Suprapubic skin (tissue), 4 donors: ENCODE data around the gene ZNF630. TPM values are rescaled to one million over a fixed set of nuclear protein-coding genes. Genes with fewer than 3 reads are reported as not detected.
A peak's percentile ranks its signal among the peaks of the same experiment; 100 is the strongest.
"Not testable (repeated sequence)": the region's sequence is repeated elsewhere in the genome, so short reads cannot be mapped to it uniquely, and the experiment has no call there.

Experiments
- DNase-seq, 2 donors: peaks; one replicate each; pipeline ENCODE4 v3.0.0-alpha.2; 2019; ENCODE audit warnings: low spot score in 2 of 2
- H3K27ac ChIP-seq: fragments of 200-600 bp; sonication (generic); one replicate; pipeline ENCODE4 v1.5.1; 2019
- H3K27me3 ChIP-seq: fragments of 200-600 bp; sonication (generic); one replicate; pipeline ENCODE4 v1.5.1; 2019
- H3K36me3 ChIP-seq: fragments of 200-600 bp; sonication (generic); one replicate; pipeline ENCODE4 v1.5.1; 2019
- H3K4me1 ChIP-seq: fragments of 200-600 bp; sonication (generic); one replicate; pipeline ENCODE4 v1.5.1; 2019
- H3K4me3 ChIP-seq: fragments of 200-600 bp; sonication (generic); one replicate; pipeline ENCODE4 v1.5.1; 2019; ENCODE audit warnings: mild to moderate bottlenecking
- H3K9me3 ChIP-seq: fragments of 200-600 bp; sonication (generic); one replicate; pipeline ENCODE4 v1.5.1; 2019
- CTCF ChIP-seq, 2 donors: fragments of 200-600 bp in 1 of 2; fragments of 450-650 bp in 1 of 2; sonication (generic) in 1 of 2; IDR thresholded peaks; one replicate each; pipeline ENCODE4 v1.5.1; 2016 to 2019; ENCODE audit warnings: antibody characterized with exemption in 2 of 2, mild to moderate bottlenecking in 1 of 2, moderate library complexity in 1 of 2
- EP300 ChIP-seq: sonication (generic); formaldehyde crosslinking; IDR thresholded peaks from one replicate; pipeline ENCODE4 v1.6.1; 2017; ENCODE audit warnings: antibody characterized with exemption
- POLR2A ChIP-seq, 2 donors: fragments of 450-650 bp; IDR thresholded peaks; one replicate each; pipeline ENCODE4 v1.6.1; 2017; ENCODE audit warnings: antibody characterized with exemption in 2 of 2, mild to moderate bottlenecking in 2 of 2, moderate library complexity in 2 of 2
- POLR2AphosphoS5 ChIP-seq, 3 donors: sonication (generic); formaldehyde crosslinking; IDR thresholded peaks; one replicate each; pipeline ENCODE4 v1.6.1; 2017; ENCODE audit warnings: antibody characterized with exemption in 3 of 3
- WGBS: methylation state at CpG from one replicate; pipeline ENCODE4 v1.1.5; 2018; 5-methylcytosine and 5-hydroxymethylcytosine counted together
- total RNA-seq, 4 donors: library from RNA; depleted of rRNA; stranded (reverse); fragments of >200 nt; gene quantifications; one replicate each; pipeline ENCODE4 v1.1.0, GENCODE V29; 2016

ZNF630 gene
- total RNA-seq, 4 donors from 2014 or later: 2.0 to 9.8 (median 3.6) TPM

- TF ChIP-seq EP300 (no peak), CTCF (IDR thresholded peaks at IDR 0.05) (no peak), POLR2A (IDR thresholded peaks at IDR 0.05) (no peak), POLR2AphosphoS5 (IDR thresholded peaks at IDR 0.05) (no peak)
- 94% methylated on average over 7 of the region's 8 CpGs for WGBS
- Histone ChIP-seq H3K27ac (no peak overlapping the region), H3K4me3 (no peak overlapping the region), H3K36me3 (no peaks in the 10 kb centered on the region), H3K27me3 (no peaks in the 10 kb centered on the region), H3K4me1 (peaks cover 3% of the 10 kb centered on the region), H3K9me3 (no peaks in the 10 kb centered on the region)
- DNase-seq: no peak
Measured at GRCh38 chrX:48028091-48028490, 43.3 kb downstream of the ZNF630 start.

DNA sequence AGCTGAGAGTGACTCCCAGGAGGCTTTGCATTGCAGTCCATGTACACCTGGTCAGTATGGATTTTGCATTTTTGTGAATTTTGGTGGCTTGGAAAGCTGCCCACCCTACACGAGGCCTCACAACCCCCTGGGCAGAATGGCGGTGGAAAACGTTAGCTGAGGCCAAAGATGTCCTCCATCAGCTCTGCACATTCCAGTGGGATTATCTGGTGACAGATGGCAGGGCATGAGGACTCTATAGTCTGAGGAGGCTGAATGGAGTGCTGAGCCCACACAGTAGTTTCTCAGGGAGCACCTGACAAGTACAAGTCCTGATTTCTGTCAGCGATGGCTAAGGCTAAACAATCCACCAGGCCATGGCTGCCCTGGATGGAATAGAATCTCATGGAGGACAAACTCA, 43.9 kb downstream of the ZNF630 start:
- 46% methylated on average over 3 of the region's 4 CpGs for WGBS
- H3K27ac ChIP-seq, H3K27me3 ChIP-seq, DNase-seq, H3K36me3 ChIP-seq, H3K4me3 ChIP-seq, H3K9me3 ChIP-seq, H3K4me1 ChIP-seq: not testable (repeated sequence)

- TF ChIP-seq CTCF (IDR thresholded peaks at IDR 0.05) (peak in 1 of 2 donors; percentile 41), POLR2AphosphoS5 (IDR thresholded peaks at IDR 0.05) (no peak)
- Histone ChIP-seq H3K4me1 (peaks cover 3% of the 10 kb centered on the region), H3K27ac (no peak overlapping the region), H3K9me3 (no peaks in the 10 kb centered on the region), H3K27me3 (no peaks in the 10 kb centered on the region), H3K4me3 (no peak overlapping the region), H3K36me3 (no peaks in the 10 kb centered on the region)
- WGBS: 15% methylated on average over 7 of the region's 7 CpGs
- no peak for DNase-seq
Measured at GRCh38 chrX:48025561-48025960, 45.9 kb downstream of the ZNF630 start.

DNA sequence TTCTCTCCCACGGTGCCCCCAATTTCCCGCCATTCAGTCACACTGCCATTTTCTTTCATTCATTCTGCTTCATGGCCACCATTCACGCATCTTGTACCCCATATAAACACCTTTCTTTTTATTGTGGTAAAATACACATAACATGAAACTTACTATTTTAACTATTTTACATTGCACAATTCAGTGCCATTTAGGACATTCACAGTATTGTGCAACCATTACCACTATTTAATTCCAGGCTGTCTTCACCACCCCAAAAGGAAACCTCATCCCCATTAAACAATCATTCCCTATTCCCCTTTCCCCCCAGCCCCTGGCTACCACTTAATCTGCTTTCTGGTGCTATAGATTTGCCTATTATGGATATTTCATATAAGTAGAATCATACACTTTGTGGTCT, 48.7 kb downstream of the ZNF630 start:
- no peak for DNase-seq
- TF ChIP-seq EP300: no peak
- no peak for TF ChIP-seq CTCF (IDR thresholded peaks at IDR 0.05)
- TF ChIP-seq POLR2A (IDR thresholded peaks at IDR 0.05): no peak
- TF ChIP-seq POLR2AphosphoS5 (IDR thresholded peaks at IDR 0.05): no peak
- Histone ChIP-seq H3K27ac (no peak overlapping the region), H3K4me3 (no peak overlapping the region), H3K36me3 (no peaks in the 10 kb centered on the region), H3K9me3 (no peaks in the 10 kb centered on the region), H3K4me1 (peaks cover 3% of the 10 kb centered on the region), H3K27me3 (no peaks in the 10 kb centered on the region)
- 83% methylated on average over 3 of the region's 3 CpGs for WGBS

DNA sequence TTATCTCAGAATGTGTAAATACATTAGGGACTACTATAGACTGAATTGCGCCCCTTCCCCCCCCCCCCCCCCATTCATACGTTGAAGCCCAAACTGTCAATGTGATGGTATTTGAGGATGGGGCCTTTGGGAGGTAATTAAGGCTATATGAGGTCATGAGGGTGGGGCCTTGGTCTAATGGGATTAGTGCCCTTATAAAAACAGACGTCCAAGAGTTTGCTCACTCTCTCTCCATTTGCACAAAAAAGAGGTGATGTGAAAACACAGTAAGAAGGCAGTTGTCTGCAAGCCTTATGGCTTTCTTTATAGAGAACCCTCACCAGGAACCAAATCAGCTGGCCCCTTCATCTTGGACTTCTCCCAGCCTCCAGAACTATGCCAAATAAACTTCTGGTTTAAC, 49.3 kb downstream of the ZNF630 start:
- DNase-seq: no peak
- Histone ChIP-seq H3K27me3 (no peaks in the 10 kb centered on the region), H3K4me1 (peaks cover 3% of the 10 kb centered on the region), H3K4me3 (peak overlapping the region; percentile 54), H3K36me3 (no peaks in the 10 kb centered on the region), H3K9me3 (no peaks in the 10 kb centered on the region), H3K27ac (no peak overlapping the region)
- WGBS: 53% methylated on average over 3 of the region's 3 CpGs
- TF ChIP-seq POLR2A (IDR thresholded peaks at IDR 0.05) (no peak), CTCF (IDR thresholded peaks at IDR 0.05) (no peak), POLR2AphosphoS5 (IDR thresholded peaks at IDR 0.05) (no peak), EP300 (no peak)
